Measurements from ENCODE around the gene H3-3A.

The H3-3A gene

GRCh38 chr1:226061068-226061840 is 1.3 kb upstream of the H3-3A start:
- no peak for TF ChIP-seq CTCF (IDR thresholded peaks at IDR 0.05; ENCODE audit: insufficient read depth, low read depth, low read length, missing control alignments)
- peak overlapping the region; percentile 81 for H3K4me3 ChIP-seq (ENCODE audit: low read depth, low read length)
- no peak for DNase-seq (ENCODE audit: low read depth)

GRCh38 chr1:226061841-226062557 is 517 bp upstream of the H3-3A start:
- no peak for DNase-seq (ENCODE audit: low read depth)
- peak overlapping the region; percentile 81 for H3K4me3 ChIP-seq (ENCODE audit: low read depth, low read length)
- no peak for TF ChIP-seq CTCF (IDR thresholded peaks at IDR 0.05; ENCODE audit: insufficient read depth, low read depth, low read length, missing control alignments)

GRCh38 chr1:226063224-226063976 is 884 bp downstream of the H3-3A start:
- peak; percentile 79 for DNase-seq (ENCODE audit: low read depth)
- no peak for TF ChIP-seq CTCF (IDR thresholded peaks at IDR 0.05; ENCODE audit: insufficient read depth, low read depth, low read length, missing control alignments)

GRCh38 chr1:226063977-226064815 is 1.7 kb downstream of the H3-3A start:
- DNase-seq (ENCODE audit: low read depth): no peak
- peak; percentile 49 for TF ChIP-seq CTCF (IDR thresholded peaks at IDR 0.05; ENCODE audit: insufficient read depth, low read depth, low read length, missing control alignments)
- H3K4me3 ChIP-seq (ENCODE audit: low read depth, low read length): peak overlapping the region; percentile 74

More at GRCh38 chr1:226063224-226063976, 884 bp downstream of the H3-3A start:
- peak overlapping the region; percentile 74 for H3K4me3 ChIP-seq (ENCODE audit: low read depth, low read length)

GRCh38 chr1:226064816-226065248 is 2.3 kb downstream of the H3-3A start:
- TF ChIP-seq CTCF (IDR thresholded peaks at IDR 0.05; ENCODE audit: insufficient read depth, low read depth, low read length, missing control alignments): peak; percentile 66
- peak overlapping the region; percentile 74 for H3K4me3 ChIP-seq (ENCODE audit: low read depth, low read length)
- DNase-seq (ENCODE audit: low read depth): peak; percentile 74
